ENCODE data around the gene HS3ST3B1.

The HS3ST3B1 gene

GRCh38 chr17:14321476-14321949 lies 20.6 kb downstream of the HS3ST3B1 start:
- H3K36me3 ChIP-seq (ENCODE audit: control insufficient read depth, insufficient read depth, low read length): no peaks in the 10 kb centered on the region
- no CpG with 5 or more reads among the region's 7 CpGs for WGBS (ENCODE audit: insufficient coverage, insufficient read length)
- H3K27ac ChIP-seq (ENCODE audit: low read length): no peak overlapping the region
- H3K4me1 ChIP-seq (ENCODE audit: control insufficient read depth, insufficient read depth, low read length): peaks cover 4% of the 10 kb centered on the region
- no peaks in the 10 kb centered on the region; the same call in 1 of the 2 replicates for H3K27me3 ChIP-seq (ENCODE audit: control insufficient read depth, insufficient read depth, low read length)
- H3K9me3 ChIP-seq (ENCODE audit: control insufficient read depth, insufficient read depth, low read length): no peaks in the 10 kb centered on the region
- H3K4me3 ChIP-seq (ENCODE audit: low read length): no peak overlapping the region
- DNase-seq (ENCODE audit: low read depth, low spot score): no peak

GRCh38 chr17:14321980-14322776 lies 21.3 kb downstream of the HS3ST3B1 start:
- H3K4me3 ChIP-seq (ENCODE audit: low read length): no peak overlapping the region
- no peak for DNase-seq (ENCODE audit: low read depth, low spot score)
- WGBS (ENCODE audit: insufficient coverage, insufficient read length): no CpG with 5 or more reads among the region's 7 CpGs

GRCh38 chr17:14323522-14323981 lies 22.7 kb downstream of the HS3ST3B1 start:
- no peak overlapping the region for H3K27ac ChIP-seq (ENCODE audit: low read length)
- DNase-seq (ENCODE audit: low read depth, low spot score): no peak
- H3K36me3 ChIP-seq (ENCODE audit: control insufficient read depth, insufficient read depth, low read length): no peaks in the 10 kb centered on the region
- no peaks in the 10 kb centered on the region; the same call in 1 of the 2 replicates for H3K4me1 ChIP-seq (ENCODE audit: control insufficient read depth, insufficient read depth, low read length)
- H3K27me3 ChIP-seq (ENCODE audit: control insufficient read depth, insufficient read depth, low read length): no peaks in the 10 kb centered on the region; the same call in 1 of the 2 replicates
- no peaks in the 10 kb centered on the region for H3K9me3 ChIP-seq (ENCODE audit: control insufficient read depth, insufficient read depth, low read length)
- no CpG with 5 or more reads among the region's 3 CpGs for WGBS (ENCODE audit: insufficient coverage, insufficient read length)
- H3K4me3 ChIP-seq (ENCODE audit: low read length): no peak overlapping the region

More at GRCh38 chr17:14321980-14322776, 21.3 kb downstream of the HS3ST3B1 start:
- Histone ChIP-seq H3K9me3 (ENCODE audit: control insufficient read depth, insufficient read depth, low read length) (no peaks in the 10 kb centered on the region), H3K27ac (ENCODE audit: low read length) (no peak overlapping the region), H3K4me1 (ENCODE audit: control insufficient read depth, insufficient read depth, low read length) (peaks cover 4% of the 10 kb centered on the region), H3K36me3 (ENCODE audit: control insufficient read depth, insufficient read depth, low read length) (no peaks in the 10 kb centered on the region), H3K27me3 (ENCODE audit: control insufficient read depth, insufficient read depth, low read length) (no peaks in the 10 kb centered on the region; the same call in 1 of the 2 replicates)

- WGBS (ENCODE audit: insufficient coverage, insufficient read length): 100% methylated on average over 3 of the region's 9 CpGs
- H3K27ac ChIP-seq (ENCODE audit: low read length): no peak overlapping the region
- no peaks in the 10 kb centered on the region for H3K9me3 ChIP-seq (ENCODE audit: control insufficient read depth, insufficient read depth, low read length)
- H3K4me1 ChIP-seq (ENCODE audit: control insufficient read depth, insufficient read depth, low read length): peaks cover 4% of the 10 kb centered on the region; the same call in 1 of the 2 replicates
- H3K27me3 ChIP-seq (ENCODE audit: control insufficient read depth, insufficient read depth, low read length): no peaks in the 10 kb centered on the region; the same call in 1 of the 2 replicates
- no peaks in the 10 kb centered on the region for H3K36me3 ChIP-seq (ENCODE audit: control insufficient read depth, insufficient read depth, low read length)
- DNase-seq (ENCODE audit: low read depth, low spot score): no peak
- H3K4me3 ChIP-seq (ENCODE audit: low read length): no peak overlapping the region
These were observed 24.8 kb downstream of the HS3ST3B1 start for GRCh38 chr17:14325618-14326167.

GRCh38 chr17:14329900-14330491 lies 29.1 kb downstream of the HS3ST3B1 start:
- no CpG with 5 or more reads among the region's 5 CpGs for WGBS (ENCODE audit: insufficient coverage, insufficient read length)
- H3K27me3 ChIP-seq (ENCODE audit: control insufficient read depth, insufficient read depth, low read length): no peaks in the 10 kb centered on the region
- no peak overlapping the region for H3K4me3 ChIP-seq (ENCODE audit: low read length)
- no peaks in the 10 kb centered on the region for H3K9me3 ChIP-seq (ENCODE audit: control insufficient read depth, insufficient read depth, low read length)
- peaks cover 8% of the 10 kb centered on the region for H3K4me1 ChIP-seq (ENCODE audit: control insufficient read depth, insufficient read depth, low read length)
- H3K36me3 ChIP-seq (ENCODE audit: control insufficient read depth, insufficient read depth, low read length): no peaks in the 10 kb centered on the region
- DNase-seq (ENCODE audit: low read depth, low spot score): no peak
- no peak overlapping the region for H3K27ac ChIP-seq (ENCODE audit: low read length)

- H3K27me3 ChIP-seq (ENCODE audit: control insufficient read depth, insufficient read depth, low read length): no peaks in the 10 kb centered on the region
- no peak overlapping the region for H3K27ac ChIP-seq (ENCODE audit: low read length)
- H3K4me3 ChIP-seq (ENCODE audit: low read length): no peak overlapping the region
- DNase-seq (ENCODE audit: low read depth, low spot score): no peak
- no CpG with 5 or more reads among the region's 8 CpGs for WGBS (ENCODE audit: insufficient coverage, insufficient read length)
- H3K9me3 ChIP-seq (ENCODE audit: control insufficient read depth, insufficient read depth, low read length): no peaks in the 10 kb centered on the region
- peaks cover 8% of the 10 kb centered on the region for H3K4me1 ChIP-seq (ENCODE audit: control insufficient read depth, insufficient read depth, low read length)
- H3K36me3 ChIP-seq (ENCODE audit: control insufficient read depth, insufficient read depth, low read length): no peaks in the 10 kb centered on the region
These were observed 29.6 kb downstream of the HS3ST3B1 start for GRCh38 chr17:14330492-14330962.

- H3K27me3 ChIP-seq (ENCODE audit: control insufficient read depth, insufficient read depth, low read length): no peaks in the 10 kb centered on the region
- H3K9me3 ChIP-seq (ENCODE audit: control insufficient read depth, insufficient read depth, low read length): no peaks in the 10 kb centered on the region
- no peak overlapping the region for H3K27ac ChIP-seq (ENCODE audit: low read length)
- H3K4me1 ChIP-seq (ENCODE audit: control insufficient read depth, insufficient read depth, low read length): peaks cover 8% of the 10 kb centered on the region
- H3K4me3 ChIP-seq (ENCODE audit: low read length): no peak overlapping the region
- WGBS (ENCODE audit: insufficient coverage, insufficient read length): no CpG with 5 or more reads among the region's 10 CpGs
- no peak for DNase-seq (ENCODE audit: low read depth, low spot score)
- H3K36me3 ChIP-seq (ENCODE audit: control insufficient read depth, insufficient read depth, low read length): no peaks in the 10 kb centered on the region
These were observed 30.5 kb downstream of the HS3ST3B1 start for GRCh38 chr17:14331225-14331981.

GRCh38 chr17:14331982-14332298 lies 31.1 kb downstream of the HS3ST3B1 start:
- Histone ChIP-seq H3K9me3 (ENCODE audit: control insufficient read depth, insufficient read depth, low read length) (no peaks in the 10 kb centered on the region), H3K36me3 (ENCODE audit: control insufficient read depth, insufficient read depth, low read length) (no peaks in the 10 kb centered on the region), H3K27me3 (ENCODE audit: control insufficient read depth, insufficient read depth, low read length) (no peaks in the 10 kb centered on the region), H3K27ac (ENCODE audit: low read length) (no peak overlapping the region), H3K4me1 (ENCODE audit: control insufficient read depth, insufficient read depth, low read length) (peaks cover 8% of the 10 kb centered on the region), H3K4me3 (ENCODE audit: low read length) (no peak overlapping the region)
- DNase-seq (ENCODE audit: low read depth, low spot score): no peak
- no CpG with 5 or more reads among the region's 3 CpGs for WGBS (ENCODE audit: insufficient coverage, insufficient read length)

GRCh38 chr17:14332331-14332730 lies 31.4 kb downstream of the HS3ST3B1 start:
- no peaks in the 10 kb centered on the region for H3K27me3 ChIP-seq (ENCODE audit: control insufficient read depth, insufficient read depth, low read length)

GRCh38 chr17:14333506-14333905 lies 32.6 kb downstream of the HS3ST3B1 start:
- Histone ChIP-seq H3K36me3 (ENCODE audit: control insufficient read depth, insufficient read depth, low read length) (no peaks in the 10 kb centered on the region), H3K9me3 (ENCODE audit: control insufficient read depth, insufficient read depth, low read length) (no peaks in the 10 kb centered on the region), H3K27me3 (ENCODE audit: control insufficient read depth, insufficient read depth, low read length) (no peaks in the 10 kb centered on the region), H3K4me3 (ENCODE audit: low read length) (no peak overlapping the region), H3K4me1 (ENCODE audit: control insufficient read depth, insufficient read depth, low read length) (peaks cover 8% of the 10 kb centered on the region), H3K27ac (ENCODE audit: low read length) (no peak overlapping the region)
- no CpG with 5 or more reads among the region's 7 CpGs for WGBS (ENCODE audit: insufficient coverage, insufficient read length)
- no peak for DNase-seq (ENCODE audit: low read depth, low spot score)

More at GRCh38 chr17:14332331-14332730, 31.4 kb downstream of the HS3ST3B1 start:
- Histone ChIP-seq H3K4me1 (ENCODE audit: control insufficient read depth, insufficient read depth, low read length) (peaks cover 8% of the 10 kb centered on the region), H3K36me3 (ENCODE audit: control insufficient read depth, insufficient read depth, low read length) (no peaks in the 10 kb centered on the region), H3K4me3 (ENCODE audit: low read length) (no peak overlapping the region), H3K27ac (ENCODE audit: low read length) (no peak overlapping the region), H3K9me3 (ENCODE audit: control insufficient read depth, insufficient read depth, low read length) (no peaks in the 10 kb centered on the region)
- no CpG with 5 or more reads among the region's 10 CpGs for WGBS (ENCODE audit: insufficient coverage, insufficient read length)
- DNase-seq (ENCODE audit: low read depth, low spot score): no peak

Measured in iPS DF 6.9 (cell line).